ENCODE data around the gene ATP8A1. TPM values are rescaled to one million over a fixed set of nuclear protein-coding genes. Genes with fewer than 3 reads are reported as not detected.
"Not testable (repeated sequence)": the region's sequence is repeated elsewhere in the genome, so short reads cannot be mapped to it uniquely, and the experiment has no call there.

Gene ATP8A1
- total RNA-seq, 4 donors from 2014 or later, result 10.5 to 37.0 (median 16.4) TPM

DNA sequence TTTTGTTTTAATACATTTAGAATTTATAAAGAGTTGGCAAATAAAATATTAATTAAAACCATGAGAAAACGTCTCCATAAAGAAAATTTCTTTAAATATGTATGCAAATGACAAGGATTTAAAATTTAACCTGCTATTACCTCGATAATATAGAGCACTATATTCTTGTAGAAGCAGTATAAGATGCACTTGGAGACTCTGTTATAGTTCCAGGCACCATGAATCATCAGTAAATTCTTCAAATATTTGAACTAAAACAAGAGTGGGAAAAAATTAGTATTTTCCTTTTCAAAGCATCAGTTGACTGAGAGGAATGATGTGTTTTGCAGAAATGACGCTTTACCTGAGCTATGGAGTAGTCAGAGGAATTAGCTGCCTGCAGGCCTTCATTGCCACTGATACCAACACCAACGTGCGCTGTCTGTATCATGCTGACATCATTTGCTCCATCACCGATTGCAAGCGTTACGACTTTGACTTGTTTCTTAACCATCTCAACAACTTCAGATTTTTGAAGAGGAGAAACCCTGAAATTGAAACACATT lies 192.3 kb downstream of the ATP8A1 start:
- TF ChIP-seq, protein P1, sequence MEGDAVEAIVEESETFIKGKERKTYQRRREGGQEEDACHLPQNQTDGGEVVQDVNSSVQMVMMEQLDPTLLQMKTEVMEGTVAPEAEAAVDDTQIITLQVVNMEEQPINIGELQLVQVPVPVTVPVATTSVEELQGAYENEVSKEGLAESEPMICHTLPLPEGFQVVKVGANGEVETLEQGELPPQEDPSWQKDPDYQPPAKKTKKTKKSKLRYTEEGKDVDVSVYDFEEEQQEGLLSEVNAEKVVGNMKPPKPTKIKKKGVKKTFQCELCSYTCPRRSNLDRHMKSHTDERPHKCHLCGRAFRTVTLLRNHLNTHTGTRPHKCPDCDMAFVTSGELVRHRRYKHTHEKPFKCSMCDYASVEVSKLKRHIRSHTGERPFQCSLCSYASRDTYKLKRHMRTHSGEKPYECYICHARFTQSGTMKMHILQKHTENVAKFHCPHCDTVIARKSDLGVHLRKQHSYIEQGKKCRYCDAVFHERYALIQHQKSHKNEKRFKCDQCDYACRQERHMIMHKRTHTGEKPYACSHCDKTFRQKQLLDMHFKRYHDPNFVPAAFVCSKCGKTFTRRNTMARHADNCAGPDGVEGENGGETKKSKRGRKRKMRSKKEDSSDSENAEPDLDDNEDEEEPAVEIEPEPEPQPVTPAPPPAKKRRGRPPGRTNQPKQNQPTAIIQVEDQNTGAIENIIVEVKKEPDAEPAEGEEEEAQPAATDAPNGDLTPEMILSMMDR (IDR thresholded peaks at IDR 0.05), result no peak
- ATAC-seq (ENCODE audit: low FRiP score) (peak; percentile 97), DNase-seq (ENCODE audit: low spot score) (no peak)

DNA sequence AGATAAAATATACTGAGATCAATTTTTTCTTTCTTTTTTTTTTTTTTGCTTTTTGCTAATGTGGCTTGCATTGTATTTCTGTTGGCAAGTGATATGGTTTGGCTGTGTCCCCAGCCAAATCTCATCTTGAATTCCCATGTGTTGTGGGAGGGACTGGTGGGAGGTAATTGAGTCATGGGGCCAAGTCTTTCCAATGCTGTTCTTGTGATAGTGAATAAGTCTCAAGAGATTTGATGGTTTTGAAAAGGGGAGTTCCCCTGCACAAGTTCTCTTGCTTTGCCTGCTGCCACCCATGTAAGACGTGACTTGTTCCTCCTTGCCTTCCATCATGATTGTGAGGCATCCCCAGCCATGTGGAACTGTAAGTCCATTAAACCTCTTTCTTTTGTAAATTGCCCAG lies 195.7 kb downstream of the ATP8A1 start:
- ATAC-seq (ENCODE audit: low FRiP score); DNase-seq (ENCODE audit: low spot score): not testable (repeated sequence)

DNA sequence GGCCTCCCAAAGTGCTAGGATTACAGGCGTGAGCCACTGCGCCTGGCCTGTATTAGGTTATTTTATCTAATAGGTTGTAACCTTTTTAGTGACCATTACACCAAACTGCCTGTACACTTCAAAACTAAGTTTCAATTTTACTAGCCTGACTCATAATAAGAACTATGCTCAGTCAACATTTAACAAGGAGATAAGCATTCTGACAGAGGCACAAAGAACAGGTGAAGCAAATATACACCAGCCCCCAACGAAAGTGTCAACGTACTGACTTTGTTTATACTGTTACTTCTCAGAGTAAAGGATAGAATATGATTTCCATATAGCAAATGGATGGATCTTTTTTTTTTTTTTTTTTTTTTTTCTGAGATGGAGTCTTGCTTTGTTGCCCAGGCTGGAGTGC lies 196.9 kb downstream of the ATP8A1 start:
- ATAC-seq (ENCODE audit: low FRiP score) (no peak), DNase-seq (ENCODE audit: low spot score) (no peak)
- TF ChIP-seq, protein P1 (IDR thresholded peaks at IDR 0.05), result no peak

DNA sequence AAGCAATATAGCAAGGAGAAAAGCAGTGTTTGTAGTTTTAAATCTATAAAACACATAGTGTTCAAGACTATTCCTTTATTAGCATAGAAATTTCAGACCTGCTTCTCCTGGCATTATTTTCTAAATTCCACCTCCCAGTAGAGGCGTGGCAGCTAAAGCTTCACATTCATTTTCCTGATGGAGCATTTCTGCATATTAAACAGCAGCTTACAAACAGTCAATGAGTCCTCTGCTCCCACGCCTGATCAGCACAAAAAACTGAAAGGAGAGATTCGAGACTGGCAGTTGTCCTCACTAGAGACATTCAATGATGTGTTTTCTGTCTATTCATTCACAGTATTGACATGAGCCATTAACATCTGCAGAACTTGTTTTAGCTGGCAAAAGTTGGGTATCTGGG lies 198.2 kb downstream of the ATP8A1 start:
- TF ChIP-seq, protein P1 (IDR thresholded peaks at IDR 0.05), result no peak
- DNase-seq (ENCODE audit: low spot score) (no peak), ATAC-seq (ENCODE audit: low FRiP score) (no peak)

DNA sequence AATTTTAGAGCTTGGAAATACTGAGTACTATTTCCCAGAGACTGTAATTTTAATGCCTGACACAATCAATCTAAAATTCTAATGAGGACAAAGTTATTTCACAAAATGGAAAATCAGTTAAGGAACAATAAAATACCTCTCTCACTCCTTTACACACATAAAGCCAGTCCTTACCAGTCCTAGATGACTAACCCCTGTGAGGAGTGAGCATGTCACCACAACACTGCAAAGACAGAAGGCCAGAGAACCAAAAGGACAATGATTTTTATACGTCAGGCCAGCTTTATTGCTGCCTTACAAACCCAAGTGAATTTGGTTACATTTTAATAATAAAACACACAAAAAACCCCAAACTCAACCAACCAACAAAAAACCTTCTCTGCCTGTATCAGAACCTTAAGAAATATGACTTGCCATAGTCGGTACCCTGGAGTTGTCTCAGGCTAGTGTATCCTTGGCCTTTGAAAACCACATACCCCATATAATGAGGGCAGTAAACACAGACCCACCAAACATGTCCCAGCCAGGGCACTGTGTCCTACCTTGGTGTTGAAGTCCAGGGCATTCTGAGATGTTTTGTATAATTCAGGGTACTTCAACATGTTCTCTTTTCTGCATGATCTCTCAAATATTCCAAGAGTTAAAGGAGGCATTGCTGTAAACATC lies 202.0 kb downstream of the ATP8A1 start:
- DNase-seq (ENCODE audit: low spot score) (no peak), ATAC-seq (ENCODE audit: low FRiP score) (no peak)
- TF ChIP-seq, protein P1 (IDR thresholded peaks at IDR 0.05), result no peak

DNA sequence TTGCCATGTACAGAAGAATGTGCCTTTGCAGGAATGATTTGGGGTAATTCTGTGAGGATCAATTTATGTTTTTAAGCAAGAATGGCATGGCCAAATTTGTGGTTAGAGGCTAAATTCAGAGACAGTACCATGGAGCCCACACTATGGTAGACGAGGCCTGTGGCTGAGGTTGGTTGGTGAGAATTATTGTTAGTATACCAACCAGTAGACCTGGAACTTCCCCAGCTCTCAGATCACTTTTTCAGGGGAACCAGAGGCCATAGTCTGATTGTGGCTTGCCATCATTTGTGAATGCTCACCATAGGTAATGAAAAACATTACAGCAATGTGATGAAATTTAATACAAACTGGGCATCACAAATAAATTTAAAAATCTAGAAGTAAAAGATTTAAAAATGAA lies 203.3 kb downstream of the ATP8A1 start:
- DNase-seq (ENCODE audit: low spot score) (no peak), ATAC-seq (ENCODE audit: low FRiP score) (no peak)
- TF ChIP-seq, protein P1 (IDR thresholded peaks at IDR 0.05), result no peak

DNA sequence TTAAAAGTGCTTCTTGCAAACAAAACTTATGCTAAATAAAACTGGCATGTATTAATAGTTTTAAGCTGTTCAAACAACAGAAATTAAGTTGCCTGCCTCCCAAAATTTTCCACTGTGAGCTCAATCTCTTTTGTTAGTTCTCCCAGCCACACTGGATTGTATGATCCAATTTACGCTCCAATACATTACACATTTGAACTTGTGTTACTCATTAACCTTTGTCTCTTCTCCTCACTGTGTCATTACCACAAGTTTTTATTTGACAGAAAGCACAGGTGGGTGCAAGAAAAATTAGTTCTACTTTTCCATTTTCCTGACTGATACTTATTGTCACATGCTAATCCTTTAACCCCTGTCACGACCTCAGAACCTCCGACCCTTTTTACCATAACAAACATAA lies 204.1 kb downstream of the ATP8A1 start:
- DNase-seq (ENCODE audit: low spot score), result no peak
- TF ChIP-seq, protein P1 (IDR thresholded peaks at IDR 0.05), result no peak
- no peak for ATAC-seq (ENCODE audit: low FRiP score)
